Measurements from ENCODE around the gene HMG20A. TPM values are rescaled to one million over a fixed set of nuclear protein-coding genes. Genes with fewer than 3 reads are reported as not detected.

HMG20A gene
- total and polyA plus RNA-seq, 9 of the 15 experiments (the other 6 are each of a cell fraction or from before 2014, with no cell fraction given) = 25.0 to 68.1 (median 38.9) TPM

GRCh38 chr15:77420610-77421369 lies at the start of gene HMG20A (continued):
- TF ChIP-seq CEBPZ (IDR thresholded peaks at IDR 0.05; ENCODE audit: borderline replicate concordance, low read depth, low read length) = no peak
- TF ChIP-seq ZNF239 (CRISPR knock-in tag; IDR thresholded peaks at IDR 0.05) = no peak
- TF ChIP-seq, protein P1, sequence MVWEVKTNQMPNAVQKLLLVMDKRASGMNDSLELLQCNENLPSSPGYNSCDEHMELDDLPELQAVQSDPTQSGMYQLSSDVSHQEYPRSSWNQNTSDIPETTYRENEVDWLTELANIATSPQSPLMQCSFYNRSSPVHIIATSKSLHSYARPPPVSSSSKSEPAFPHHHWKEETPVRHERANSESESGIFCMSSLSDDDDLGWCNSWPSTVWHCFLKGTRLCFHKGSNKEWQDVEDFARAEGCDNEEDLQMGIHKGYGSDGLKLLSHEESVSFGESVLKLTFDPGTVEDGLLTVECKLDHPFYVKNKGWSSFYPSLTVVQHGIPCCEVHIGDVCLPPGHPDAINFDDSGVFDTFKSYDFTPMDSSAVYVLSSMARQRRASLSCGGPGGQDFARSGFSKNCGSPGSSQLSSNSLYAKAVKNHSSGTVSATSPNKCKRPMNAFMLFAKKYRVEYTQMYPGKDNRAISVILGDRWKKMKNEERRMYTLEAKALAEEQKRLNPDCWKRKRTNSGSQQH (CRISPR knock-in tag; IDR thresholded peaks at IDR 0.05) = no peak
- 0 out of 2 replicates have a peak, but pooled peaks have one; percentile 36 for TF ChIP-seq MBD2 (IDR thresholded peaks at IDR 0.05; ENCODE audit: borderline replicate concordance, low read depth)
- TF ChIP-seq CREM (IDR thresholded peaks at IDR 0.05; ENCODE audit: low read depth) = peak; percentile 81
- TF ChIP-seq ZNF551 (CRISPR knock-in tag; IDR thresholded peaks at IDR 0.05) = no peak
- peak; percentile 93 for TF ChIP-seq NBN (IDR thresholded peaks at IDR 0.05; ENCODE audit: low read depth)
- TF ChIP-seq MYC (IDR thresholded peaks at IDR 0.05; ENCODE audit: low read depth, low read length) = peak; percentile 45
- TF ChIP-seq MYC (CRISPR knock-in tag; IDR thresholded peaks at IDR 0.05; ENCODE audit: borderline replicate concordance, low read depth) = peak; percentile 61; the same call in 1 of the 2 replicates
- TF ChIP-seq CTCF (IDR thresholded peaks at IDR 0.05 in 2 of 3, conservative IDR thresholded peaks at IDR 0.05 in 1 of 3; ENCODE audit: insufficient read depth in 2 of 3, low read depth in 1 of 3, low read length in 3 of 3) = no peak
- no peak for TF ChIP-seq DNMT1 (IDR thresholded peaks at IDR 0.05)
- no peak for TF ChIP-seq ZKSCAN3 (CRISPR knock-in tag; IDR thresholded peaks at IDR 0.05)
- no peak for TF ChIP-seq KLF6 (CRISPR knock-in tag; IDR thresholded peaks at IDR 0.05; ENCODE audit: borderline replicate concordance)
- peak; percentile 82 to 91 for TF ChIP-seq AFF1 (IDR thresholded peaks at IDR 0.05; ENCODE audit: low read depth in 1 of 2, partially characterized antibody in 2 of 2)
- TF ChIP-seq ZNF140 (CRISPR knock-in tag; IDR thresholded peaks at IDR 0.05) = no peak
